Memory B cell (primary cell): ENCODE measurements around the gene LIME1.

Experiments
- ATAC-seq: fragments of 150-1000 bp; cut with Tn5 transposase; 2 replicates; pipeline ENCODE4 v1.10.0; 2021; ENCODE audit warnings: low read depth, mild to moderate bottlenecking, moderate library complexity
- DNase-seq, 2 donors: peaks; one replicate each; pipeline ENCODE4 v3.0.0; 2022; ENCODE audit warnings: low spot score in 2 of 2
- H3K27ac Mint-ChIP-seq: one replicate; pipeline ENCODE4 v1.8.0; 2022; ENCODE audit warnings: mild to moderate bottlenecking, moderate library complexity, mixed read lengths
- H3K27me3 Mint-ChIP-seq: one replicate; pipeline ENCODE4 v1.8.0; 2022; ENCODE audit warnings: mixed read lengths
- H3K36me3 Mint-ChIP-seq: one replicate; pipeline ENCODE4 v1.8.0; 2022; ENCODE audit warnings: mild to moderate bottlenecking, mixed read lengths
- H3K4me1 Mint-ChIP-seq: one replicate; pipeline ENCODE4 v1.8.0; 2022; ENCODE audit warnings: mixed read lengths
- H3K4me3 Mint-ChIP-seq: one replicate; pipeline ENCODE4 v1.8.0; 2022; ENCODE audit warnings: mild to moderate bottlenecking, moderate library complexity, mixed read lengths
- H3K9me3 Mint-ChIP-seq: one replicate; pipeline ENCODE4 v1.8.0; 2022; ENCODE audit warnings: mixed read lengths

LIME1 gene

DNA sequence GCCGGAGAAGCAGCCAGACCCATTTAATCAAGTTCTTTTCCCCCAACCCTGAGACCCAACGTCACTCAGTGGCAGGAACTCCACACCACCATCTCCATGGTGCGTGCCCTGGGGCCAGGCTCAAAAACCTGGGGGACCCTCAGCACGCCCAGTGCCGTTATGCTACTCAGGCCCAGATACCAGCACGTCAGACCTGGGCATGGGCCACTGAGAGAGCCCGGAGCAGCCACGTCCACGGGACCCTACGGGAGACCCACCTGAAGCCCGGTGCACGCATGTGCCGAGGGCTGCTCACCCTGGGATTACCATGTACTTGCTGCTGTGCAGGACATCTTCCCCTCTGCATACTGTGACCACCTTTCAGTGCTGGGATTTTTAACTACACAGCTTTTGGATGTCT, 16.9 kb downstream of the LIME1 start:
- ATAC-seq (no peak), DNase-seq (no peak)
- Mint-ChIP-seq H3K27me3 (peaks cover 9% of the 10 kb centered on the region), H3K4me1 (no peaks in the 10 kb centered on the region), H3K9me3 (no peaks in the 10 kb centered on the region), H3K27ac (no peak overlapping the region), H3K36me3 (no peaks in the 10 kb centered on the region), H3K4me3 (no peak overlapping the region)

- peaks cover 10% of the 10 kb centered on the region for H3K27me3 Mint-ChIP-seq
- H3K27ac Mint-ChIP-seq = no peak overlapping the region
- H3K36me3 Mint-ChIP-seq = no peaks in the 10 kb centered on the region
- no peaks in the 10 kb centered on the region for H3K9me3 Mint-ChIP-seq
- no peak overlapping the region for H3K4me3 Mint-ChIP-seq
- DNase-seq (no peak), ATAC-seq (no peak)
- no peaks in the 10 kb centered on the region for H3K4me1 Mint-ChIP-seq
These were observed 17.5 kb downstream of the LIME1 start for GRCh38 chr20:63754008-63754407.

DNA sequence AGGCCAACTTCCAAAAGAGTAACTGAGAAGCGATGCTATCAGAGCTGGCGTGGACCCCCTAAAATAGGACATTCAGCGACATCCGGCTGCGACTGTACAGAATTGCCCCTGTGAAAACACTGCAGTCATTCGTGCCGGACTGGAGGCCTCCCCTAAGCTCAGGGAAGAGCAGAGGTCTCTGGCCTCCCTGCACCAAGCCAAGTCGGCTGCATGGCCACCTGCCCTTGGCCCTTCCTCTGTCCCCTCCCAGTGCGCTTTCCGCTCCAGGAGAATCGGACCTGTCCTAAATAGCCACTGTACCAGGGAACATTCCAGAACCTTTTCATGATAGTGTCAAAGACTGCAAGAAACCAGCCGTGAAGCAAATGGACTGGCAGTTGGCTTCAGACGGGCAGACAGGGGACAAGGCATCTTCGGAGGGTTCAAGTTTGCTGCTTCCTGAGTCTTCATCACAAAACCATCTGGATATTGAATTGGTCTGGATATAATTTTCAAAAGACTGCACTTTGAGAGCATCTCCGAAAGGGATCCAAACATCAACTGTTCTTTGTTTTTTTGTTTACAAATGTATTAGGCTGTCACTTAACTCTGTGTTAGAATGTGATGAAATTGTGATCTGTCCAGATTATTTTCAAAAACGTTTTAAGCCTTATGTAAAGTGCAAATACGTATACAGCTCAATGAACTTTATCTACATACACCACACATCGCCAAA, 19.6 kb downstream of the LIME1 start:
- Mint-ChIP-seq H3K4me1 (no peaks in the 10 kb centered on the region), H3K4me3 (no peak overlapping the region), H3K27ac (no peak overlapping the region), H3K9me3 (no peaks in the 10 kb centered on the region), H3K36me3 (no peaks in the 10 kb centered on the region), H3K27me3 (peaks cover 10% of the 10 kb centered on the region)
- no peak for ATAC-seq
- no peak for DNase-seq

DNA sequence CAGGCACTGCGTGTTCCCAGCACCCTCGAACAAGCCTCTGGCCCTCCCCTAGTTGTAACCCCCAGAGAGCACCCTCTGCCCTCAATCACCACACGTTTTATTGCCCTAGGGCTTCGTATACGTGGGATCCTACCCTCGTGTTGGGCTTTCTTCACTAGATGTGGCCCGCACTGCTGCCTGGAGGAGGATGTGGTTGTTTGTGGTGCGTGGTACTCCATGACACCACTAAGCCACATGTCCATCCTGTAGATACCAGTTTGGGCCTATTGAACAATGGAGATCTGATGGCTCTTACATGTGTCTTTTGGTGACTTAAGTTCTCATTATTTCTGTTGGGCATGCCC, 20.2 kb downstream of the LIME1 start:
- no peaks in the 10 kb centered on the region for H3K36me3 Mint-ChIP-seq
- peaks cover 11% of the 10 kb centered on the region for H3K27me3 Mint-ChIP-seq
- no peaks in the 10 kb centered on the region for H3K9me3 Mint-ChIP-seq
- H3K27ac Mint-ChIP-seq = no peak overlapping the region
- no peaks in the 10 kb centered on the region for H3K4me1 Mint-ChIP-seq
- no peak overlapping the region for H3K4me3 Mint-ChIP-seq
- DNase-seq = no peak
- ATAC-seq = no peak

- Mint-ChIP-seq H3K27me3 (peaks cover 13% of the 10 kb centered on the region), H3K4me1 (no peaks in the 10 kb centered on the region), H3K4me3 (no peak overlapping the region), H3K9me3 (no peaks in the 10 kb centered on the region), H3K36me3 (no peaks in the 10 kb centered on the region), H3K27ac (no peak overlapping the region)
- DNase-seq = no peak
- no peak for ATAC-seq
These were observed 21.7 kb downstream of the LIME1 start for GRCh38 chr20:63758152-63758551.

- DNase-seq = no peak
- H3K9me3 Mint-ChIP-seq = no peaks in the 10 kb centered on the region
- no peak overlapping the region for H3K27ac Mint-ChIP-seq
- H3K4me1 Mint-ChIP-seq = no peaks in the 10 kb centered on the region
- ATAC-seq = no peak
- H3K4me3 Mint-ChIP-seq = no peak overlapping the region
- H3K27me3 Mint-ChIP-seq = peaks cover 13% of the 10 kb centered on the region
- H3K36me3 Mint-ChIP-seq = no peaks in the 10 kb centered on the region
These were observed 23.0 kb downstream of the LIME1 start for GRCh38 chr20:63759377-63759901.

GRCh38 chr20:63765082-63765873, 28.8 kb downstream of the LIME1 start:
- no peaks in the 10 kb centered on the region for H3K9me3 Mint-ChIP-seq
- H3K27me3 Mint-ChIP-seq = peaks cover 8% of the 10 kb centered on the region
- no peaks in the 10 kb centered on the region for H3K36me3 Mint-ChIP-seq
- ATAC-seq = no peak
- H3K4me3 Mint-ChIP-seq = no peak overlapping the region
- H3K27ac Mint-ChIP-seq = no peak overlapping the region
- H3K4me1 Mint-ChIP-seq = no peaks in the 10 kb centered on the region
- DNase-seq = no peak

- Mint-ChIP-seq H3K9me3 (no peaks in the 10 kb centered on the region), H3K36me3 (no peaks in the 10 kb centered on the region)
These were observed 29.4 kb downstream of the LIME1 start for GRCh38 chr20:63765902-63766301.

DNA sequence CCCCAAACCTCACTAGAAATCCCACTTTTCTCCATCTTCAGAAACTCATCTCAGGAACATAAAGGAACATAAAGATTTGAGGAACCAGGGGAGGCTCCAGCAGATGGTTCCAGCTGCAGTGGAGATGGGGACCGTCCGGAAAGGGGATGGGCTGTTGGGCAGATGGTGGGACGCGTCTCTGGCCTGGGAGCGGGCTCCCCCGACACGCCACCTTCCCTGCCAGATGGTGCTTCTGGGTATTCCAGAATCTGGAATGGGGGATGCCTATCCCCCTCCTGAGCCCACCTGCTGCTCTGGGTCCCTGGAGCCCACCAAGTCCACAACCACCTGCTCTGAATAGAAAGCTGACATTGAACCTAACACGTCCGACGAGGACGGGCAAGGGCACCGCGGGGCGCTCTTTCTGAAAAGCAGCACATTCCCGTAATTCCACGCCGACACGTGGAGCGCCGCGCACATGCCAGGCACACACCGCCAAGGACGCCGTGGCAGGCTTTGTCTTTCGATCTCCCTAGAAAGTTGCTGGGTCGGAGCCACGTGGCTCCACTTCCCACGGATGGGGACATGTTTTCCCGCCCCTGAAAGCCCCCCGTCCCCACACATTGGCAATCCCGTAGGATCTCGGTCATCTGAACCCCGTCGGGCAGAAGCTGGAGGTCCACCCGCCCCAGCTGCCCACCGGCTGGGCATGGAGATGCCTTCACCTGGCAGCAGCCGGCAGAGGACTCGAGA, 30.4 kb downstream of the LIME1 start:
- no peaks in the 10 kb centered on the region for H3K4me1 Mint-ChIP-seq

More at GRCh38 chr20:63765902-63766301, 29.4 kb downstream of the LIME1 start:
- no peak for DNase-seq
- no peak for ATAC-seq
- Mint-ChIP-seq H3K27ac (no peak overlapping the region), H3K27me3 (peaks cover 8% of the 10 kb centered on the region), H3K4me1 (no peaks in the 10 kb centered on the region), H3K4me3 (no peak overlapping the region)

DNA sequence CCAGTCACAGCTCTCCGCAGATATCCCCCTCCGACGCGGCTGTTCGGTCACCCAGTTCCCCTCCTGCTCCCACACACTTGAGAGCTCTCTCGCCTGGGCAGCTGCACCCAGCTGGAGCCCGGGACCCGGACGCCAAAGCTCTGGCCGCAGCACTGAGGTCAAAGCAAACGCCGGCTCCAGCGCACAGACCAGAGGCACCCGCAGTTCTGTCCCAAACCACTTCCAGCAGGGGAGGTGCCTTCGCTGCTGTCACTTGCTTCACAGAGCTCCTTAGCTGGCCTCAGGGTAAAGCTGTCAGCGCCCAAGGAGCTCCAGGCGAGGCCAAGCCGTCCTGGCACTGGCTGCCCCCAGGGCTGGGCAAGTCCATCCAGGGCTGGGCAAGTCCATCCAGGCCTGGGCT, 31.0 kb downstream of the LIME1 start:
- ATAC-seq = no peak
- H3K36me3 Mint-ChIP-seq = no peaks in the 10 kb centered on the region
- no peaks in the 10 kb centered on the region for H3K4me1 Mint-ChIP-seq
- H3K9me3 Mint-ChIP-seq = no peaks in the 10 kb centered on the region
- H3K27me3 Mint-ChIP-seq = peaks cover 5% of the 10 kb centered on the region
- no peak for DNase-seq
- H3K27ac Mint-ChIP-seq = no peak overlapping the region
- H3K4me3 Mint-ChIP-seq = no peak overlapping the region

More for the DNA sequence above, 30.4 kb downstream of the LIME1 start:
- no peaks in the 10 kb centered on the region for H3K36me3 Mint-ChIP-seq
- peaks cover 5% of the 10 kb centered on the region for H3K27me3 Mint-ChIP-seq
- H3K9me3 Mint-ChIP-seq = no peaks in the 10 kb centered on the region
- no peak overlapping the region for H3K4me3 Mint-ChIP-seq
- ATAC-seq = no peak
- H3K27ac Mint-ChIP-seq = no peak overlapping the region
- DNase-seq = no peak

DNA sequence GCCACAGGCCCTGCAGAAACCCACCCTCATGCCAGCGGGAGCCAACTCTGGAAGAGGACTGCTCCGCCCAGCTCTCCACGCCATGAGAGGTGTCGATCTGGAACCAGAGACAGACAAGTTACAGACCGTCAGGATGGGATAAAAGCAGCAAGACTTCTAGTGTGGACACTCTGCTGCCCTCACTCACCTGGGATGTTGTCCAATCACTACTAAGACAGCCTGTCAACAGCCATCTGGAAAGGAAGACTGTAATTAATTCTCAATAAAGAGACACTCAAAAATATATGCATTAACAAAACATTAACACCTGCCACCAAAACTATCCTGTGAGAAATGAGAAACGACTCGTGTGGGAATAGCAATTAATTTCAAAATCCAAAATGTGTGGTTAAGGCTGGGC, 31.4 kb downstream of the LIME1 start:
- DNase-seq = no peak
- Mint-ChIP-seq H3K9me3 (no peaks in the 10 kb centered on the region), H3K27me3 (peaks cover 6% of the 10 kb centered on the region), H3K4me3 (no peak overlapping the region), H3K4me1 (no peaks in the 10 kb centered on the region), H3K27ac (no peak overlapping the region), H3K36me3 (no peaks in the 10 kb centered on the region)
- no peak for ATAC-seq

- Mint-ChIP-seq H3K4me3 (no peak overlapping the region), H3K27ac (no peak overlapping the region), H3K36me3 (no peaks in the 10 kb centered on the region), H3K27me3 (peaks cover 6% of the 10 kb centered on the region), H3K9me3 (no peaks in the 10 kb centered on the region), H3K4me1 (no peaks in the 10 kb centered on the region)
- DNase-seq (no peak), ATAC-seq (no peak)
These were observed 32.4 kb downstream of the LIME1 start for GRCh38 chr20:63768591-63769515.

DNA sequence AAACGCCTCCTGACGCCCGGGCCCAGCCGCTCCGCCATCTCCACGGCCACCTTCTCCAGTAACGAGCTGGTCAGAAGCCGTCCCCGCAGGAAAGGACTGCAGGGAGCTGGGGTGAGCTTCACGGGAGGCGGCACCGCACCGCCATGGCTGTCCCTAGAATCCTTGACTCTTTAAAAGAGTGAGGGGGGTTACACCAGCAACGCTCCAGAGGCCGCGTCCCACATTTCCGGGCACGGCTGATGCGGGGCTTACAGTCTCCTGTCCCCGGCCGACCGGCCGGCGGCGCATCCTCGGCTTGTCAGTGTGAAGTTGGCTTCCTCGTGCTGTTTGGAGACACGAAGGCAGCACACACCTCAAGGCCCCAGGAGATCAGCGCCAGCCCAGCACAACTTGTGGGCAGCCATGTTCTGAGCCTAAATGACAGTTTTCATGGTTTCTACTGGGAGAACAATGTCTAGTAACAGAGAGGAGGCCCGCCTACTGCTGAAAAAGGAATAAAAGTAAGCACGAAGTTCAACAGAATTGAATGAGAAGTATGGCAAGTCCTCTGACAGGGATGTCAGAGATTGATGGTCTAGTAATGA, 33.5 kb downstream of the LIME1 start:
- Mint-ChIP-seq H3K27me3 (peaks cover 9% of the 10 kb centered on the region), H3K9me3 (no peaks in the 10 kb centered on the region), H3K4me1 (peaks cover 2% of the 10 kb centered on the region), H3K36me3 (no peaks in the 10 kb centered on the region), H3K27ac (no peak overlapping the region), H3K4me3 (no peak overlapping the region)
- DNase-seq = no peak
- no peak for ATAC-seq
